Fibroblast of gingiva (primary cell): ENCODE measurements around the gene SMIM24.
"Not testable (repeated sequence)": the region's sequence is repeated elsewhere in the genome, so short reads cannot be mapped to it uniquely, and the experiment has no call there.

ENCODE experiments used
- DNase-seq: peaks from one replicate; pipeline ENCODE4 v3.0.0-alpha.2; 2011; ENCODE audit warnings: low read depth

SMIM24 gene

GRCh38 chr19:3480383-3481091 is at the start of gene SMIM24:
Gene SMIM24 (minus strand): TSS chr19:3480525. CDS start chr19:3480463, 62 bp downstream.
- no peak for DNase-seq

- DNase-seq = not testable (repeated sequence)
Measured at GRCh38 chr19:3529299-3529698, 49.0 kb upstream of the SMIM24 start.

GRCh38 chr19:3528539-3529211 is 48.4 kb upstream of the SMIM24 start:
- no peak for DNase-seq

- no peak for DNase-seq
Measured at GRCh38 chr19:3528080-3528479, 47.8 kb upstream of the SMIM24 start.

GRCh38 chr19:3527238-3527910 is 47.0 kb upstream of the SMIM24 start:
- no peak for DNase-seq

- no peak for DNase-seq
Measured at GRCh38 chr19:3526507-3527237, 46.3 kb upstream of the SMIM24 start.

- no peak for DNase-seq
Measured at GRCh38 chr19:3524904-3525451, 44.7 kb upstream of the SMIM24 start.

- no peak for DNase-seq
Measured at GRCh38 chr19:3524078-3524842, 43.9 kb upstream of the SMIM24 start.

- DNase-seq = no peak
Measured at GRCh38 chr19:3523361-3524077, 43.2 kb upstream of the SMIM24 start.

GRCh38 chr19:3522421-3523360 is 42.4 kb upstream of the SMIM24 start:
- no peak for DNase-seq

- DNase-seq = no peak
Measured at GRCh38 chr19:3521104-3521445, 40.8 kb upstream of the SMIM24 start.

- no peak for DNase-seq
Measured at GRCh38 chr19:3520166-3521103, 40.1 kb upstream of the SMIM24 start.

- DNase-seq = no peak
Measured at GRCh38 chr19:3519126-3519525, 38.8 kb upstream of the SMIM24 start.

- DNase-seq = no peak
Measured at GRCh38 chr19:3518659-3519058, 38.3 kb upstream of the SMIM24 start.

- no peak for DNase-seq
Measured at GRCh38 chr19:3518255-3518654, 37.9 kb upstream of the SMIM24 start.

- DNase-seq = no peak
Measured at GRCh38 chr19:3517638-3518037, 37.3 kb upstream of the SMIM24 start.

- no peak for DNase-seq
Measured at GRCh38 chr19:3516675-3517207, 36.4 kb upstream of the SMIM24 start.

- DNase-seq = peak; percentile 38
Measured at GRCh38 chr19:3515891-3516422, 35.6 kb upstream of the SMIM24 start.
